Upper lobe of right lung (tissue), 1 donor: Measurements from ENCODE around the gene GNAQ. TPM values are rescaled to one million over a fixed set of nuclear protein-coding genes. Genes with fewer than 3 reads are reported as not detected.

Experiments used
- ATAC-seq: fragments of 200-7000 bp; cut with Tn5 transposase; one replicate; pipeline ENCODE4 v1.9.1; 2020; ENCODE audit warnings: mild to moderate bottlenecking, moderate library complexity
- DNase-seq: peaks from one replicate; pipeline ENCODE4 v3.0.0-alpha.2; 2020
- H3K27ac ChIP-seq: fragments of 200-600 bp; one replicate; pipeline ENCODE4 v1.8.0; 2022
- H3K27me3 ChIP-seq: fragments of 200-600 bp; one replicate; pipeline ENCODE4 v1.8.0; 2022; ENCODE audit warnings: mild to moderate bottlenecking
- H3K36me3 ChIP-seq: fragments of 200-600 bp; one replicate; pipeline ENCODE4 v1.8.0; 2022
- H3K4me1 ChIP-seq: fragments of 200-600 bp; one replicate; pipeline ENCODE4 v1.8.0; 2022
- H3K4me3 ChIP-seq: fragments of 200-600 bp; one replicate; pipeline ENCODE4 v1.8.0; 2022; ENCODE audit warnings: mild to moderate bottlenecking
- H3K9me3 ChIP-seq: fragments of 200-600 bp; one replicate; pipeline ENCODE4 v1.8.0; 2022
- intact Hi-C: fragments of 100-400 bp; cut with DNase I; formaldehyde crosslinking; loops from one replicate; pipeline ENCODE4 v1.11.0; 2022
- total RNA-seq: library from RNA; stranded (reverse); fragmentation: NEBNext Ultra II Directional; extraction: Animal tissue kit (Norgen Biotek cat#: 25700); gene quantifications from one replicate; pipeline ENCODE4 v1.2.1, GENCODE V29; 2021
- TF ChIP-seq, protein P1 (sequence below): fragments of 200-600 bp; IDR thresholded peaks from one replicate; pipeline ENCODE4 v1.8.0; 2022; ENCODE audit warnings: antibody characterized with exemption
- donor health status: DM: no; HTN: yes; CAD: no; lungs with severe emphysema.

The GNAQ gene
- total RNA-seq, 1 donor from 2014 or later: 132 TPM

DNA sequence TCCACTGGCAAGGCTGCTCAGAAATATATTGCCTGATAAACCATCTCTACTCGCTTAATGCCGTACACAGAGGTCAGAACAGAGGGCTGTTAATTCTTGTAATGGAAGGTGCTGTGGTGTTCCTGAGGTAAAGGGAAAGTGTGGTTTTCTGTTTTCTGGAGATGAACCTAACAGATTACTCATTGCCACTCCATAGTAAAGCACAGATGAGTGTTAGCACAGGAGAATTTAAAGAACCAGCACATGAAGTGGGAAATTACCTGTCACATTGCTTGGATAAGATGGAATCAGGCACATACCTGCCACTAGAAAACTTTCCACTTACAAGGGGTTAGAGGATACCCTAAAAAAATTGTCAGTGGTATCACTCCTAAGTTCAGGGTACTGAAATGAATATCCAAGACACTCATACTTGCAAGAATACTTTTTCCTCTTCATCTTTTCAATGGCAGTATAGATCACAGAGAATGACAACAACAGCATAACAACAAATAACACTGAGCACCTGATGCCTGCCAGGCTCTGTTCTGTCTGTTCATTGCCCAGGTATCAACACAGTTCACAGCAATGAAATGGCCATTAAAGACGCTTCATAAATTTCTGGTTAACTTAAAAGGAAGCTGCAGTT, 230.6 kb downstream of the GNAQ start:
- TF ChIP-seq, protein P1, sequence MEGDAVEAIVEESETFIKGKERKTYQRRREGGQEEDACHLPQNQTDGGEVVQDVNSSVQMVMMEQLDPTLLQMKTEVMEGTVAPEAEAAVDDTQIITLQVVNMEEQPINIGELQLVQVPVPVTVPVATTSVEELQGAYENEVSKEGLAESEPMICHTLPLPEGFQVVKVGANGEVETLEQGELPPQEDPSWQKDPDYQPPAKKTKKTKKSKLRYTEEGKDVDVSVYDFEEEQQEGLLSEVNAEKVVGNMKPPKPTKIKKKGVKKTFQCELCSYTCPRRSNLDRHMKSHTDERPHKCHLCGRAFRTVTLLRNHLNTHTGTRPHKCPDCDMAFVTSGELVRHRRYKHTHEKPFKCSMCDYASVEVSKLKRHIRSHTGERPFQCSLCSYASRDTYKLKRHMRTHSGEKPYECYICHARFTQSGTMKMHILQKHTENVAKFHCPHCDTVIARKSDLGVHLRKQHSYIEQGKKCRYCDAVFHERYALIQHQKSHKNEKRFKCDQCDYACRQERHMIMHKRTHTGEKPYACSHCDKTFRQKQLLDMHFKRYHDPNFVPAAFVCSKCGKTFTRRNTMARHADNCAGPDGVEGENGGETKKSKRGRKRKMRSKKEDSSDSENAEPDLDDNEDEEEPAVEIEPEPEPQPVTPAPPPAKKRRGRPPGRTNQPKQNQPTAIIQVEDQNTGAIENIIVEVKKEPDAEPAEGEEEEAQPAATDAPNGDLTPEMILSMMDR: no peak
- Histone ChIP-seq H3K4me3 (no peak overlapping the region), H3K9me3 (no peaks in the 10 kb centered on the region), H3K27ac (no peak overlapping the region), H3K4me1 (peaks cover 10% of the 10 kb centered on the region), H3K27me3 (no peaks in the 10 kb centered on the region), H3K36me3 (no peaks in the 10 kb centered on the region)
- ATAC-seq: no peak
- DNase-seq: no peak
- intact Hi-C loops: no loop called here

DNA sequence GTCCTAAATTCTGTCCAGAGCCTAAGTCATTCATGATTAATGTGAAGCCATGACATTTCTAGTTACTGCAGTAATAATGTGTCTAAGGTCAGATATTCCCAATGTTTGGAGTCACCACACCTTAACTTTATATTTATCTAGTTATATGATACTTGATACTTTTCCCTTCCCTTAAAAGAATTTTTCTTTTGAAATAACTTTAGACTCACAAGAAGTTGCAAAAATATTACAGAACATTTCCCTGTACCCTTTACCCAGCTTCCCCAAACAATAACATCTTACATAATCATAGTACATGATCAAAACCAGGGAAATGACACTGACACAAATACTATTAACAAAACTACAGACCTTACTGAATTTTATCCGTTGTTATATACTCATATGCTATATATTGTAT, 233.5 kb downstream of the GNAQ start:
- ATAC-seq: peak; percentile 42
- peak overlapping the region; percentile 38 for H3K27ac ChIP-seq

DNA sequence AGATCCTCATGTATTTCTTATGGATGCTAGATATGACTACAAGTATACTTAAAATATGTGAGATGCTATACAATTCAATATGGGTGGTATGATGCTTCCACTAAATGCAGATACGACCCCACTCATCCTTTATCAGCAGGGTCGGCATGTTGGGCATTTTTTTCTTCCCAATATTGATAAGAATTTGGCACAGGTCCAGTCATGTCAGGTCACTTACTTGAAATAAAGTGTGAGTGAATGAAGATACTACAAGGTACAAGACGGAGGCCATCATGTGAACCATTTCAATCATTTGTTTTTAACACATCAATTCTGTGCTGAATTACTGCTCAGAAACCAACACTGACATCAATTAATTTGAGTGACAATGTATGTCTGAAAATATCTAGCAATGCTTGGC, 236.6 kb downstream of the GNAQ start:
- TF ChIP-seq, protein P1: no peak
- DNase-seq (no peak), ATAC-seq (no peak)
- intact Hi-C loops: no loop called here
- H3K4me1 ChIP-seq: peaks cover 13% of the 10 kb centered on the region
- H3K4me3 ChIP-seq: no peak overlapping the region
- H3K9me3 ChIP-seq: no peaks in the 10 kb centered on the region
- peaks cover 11% of the 10 kb centered on the region for H3K36me3 ChIP-seq
- H3K27ac ChIP-seq: no peak overlapping the region
- H3K27me3 ChIP-seq: no peaks in the 10 kb centered on the region

More for the DNA sequence above, 233.5 kb downstream of the GNAQ start:
- H3K36me3 ChIP-seq: peaks cover 8% of the 10 kb centered on the region
- no peak for DNase-seq
- H3K4me3 ChIP-seq: no peak overlapping the region
- H3K27me3 ChIP-seq: no peaks in the 10 kb centered on the region
- TF ChIP-seq, protein P1: no peak
- H3K9me3 ChIP-seq: no peaks in the 10 kb centered on the region
- H3K4me1 ChIP-seq: peaks cover 16% of the 10 kb centered on the region
- intact Hi-C loops: no loop called here

DNA sequence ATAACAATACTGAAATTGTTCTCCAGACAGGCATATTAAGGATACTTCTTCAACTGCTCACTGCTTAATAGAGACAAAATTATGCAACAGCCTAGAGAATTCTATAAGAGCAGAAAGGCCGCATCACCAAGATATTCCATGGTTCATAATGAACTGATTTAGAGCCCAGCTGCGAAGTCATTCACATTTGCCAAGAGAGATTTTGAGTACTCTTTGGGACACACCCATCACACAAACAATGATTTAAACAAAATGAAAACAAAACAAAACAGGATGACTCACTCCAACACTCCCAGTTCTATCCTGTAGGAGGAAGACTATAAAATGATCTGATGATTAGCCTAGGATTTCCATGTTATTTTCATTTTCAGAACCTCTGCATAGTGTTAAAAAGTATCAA, 237.8 kb downstream of the GNAQ start:
- intact Hi-C loops: no loop called here
- Histone ChIP-seq H3K4me1 (peaks cover 13% of the 10 kb centered on the region), H3K9me3 (no peaks in the 10 kb centered on the region), H3K4me3 (no peak overlapping the region), H3K36me3 (peaks cover 11% of the 10 kb centered on the region), H3K27me3 (no peaks in the 10 kb centered on the region), H3K27ac (no peak overlapping the region)
- no peak for DNase-seq
- TF ChIP-seq, protein P1: peak; percentile 22
- ATAC-seq: peak; percentile 50

DNA sequence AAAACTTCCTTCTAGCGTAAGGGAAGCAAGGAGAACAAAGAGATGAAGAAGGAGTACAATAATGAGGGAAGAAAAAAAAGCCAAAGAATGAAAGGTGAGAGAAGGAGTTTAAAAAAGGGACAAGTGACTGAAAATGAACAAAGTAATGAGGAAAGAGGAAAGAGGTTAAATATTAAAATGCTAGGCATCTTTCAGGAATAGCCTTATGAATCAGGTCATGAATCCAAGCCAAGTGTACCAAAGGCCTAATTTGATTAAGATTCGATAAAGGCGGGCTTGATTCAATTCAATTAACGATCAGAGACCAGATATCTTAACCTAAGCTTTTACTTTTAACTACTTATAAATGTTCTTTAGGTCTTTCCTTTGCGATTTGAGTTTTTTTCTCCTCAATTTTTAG, 241.7 kb downstream of the GNAQ start:
- ATAC-seq (no peak), DNase-seq (no peak)
- Histone ChIP-seq H3K27me3 (no peaks in the 10 kb centered on the region), H3K36me3 (peaks cover 25% of the 10 kb centered on the region), H3K4me3 (no peak overlapping the region), H3K27ac (no peak overlapping the region), H3K9me3 (no peaks in the 10 kb centered on the region), H3K4me1 (peaks cover 13% of the 10 kb centered on the region)
- intact Hi-C loops: no loop called here
- TF ChIP-seq, protein P1: no peak

DNA sequence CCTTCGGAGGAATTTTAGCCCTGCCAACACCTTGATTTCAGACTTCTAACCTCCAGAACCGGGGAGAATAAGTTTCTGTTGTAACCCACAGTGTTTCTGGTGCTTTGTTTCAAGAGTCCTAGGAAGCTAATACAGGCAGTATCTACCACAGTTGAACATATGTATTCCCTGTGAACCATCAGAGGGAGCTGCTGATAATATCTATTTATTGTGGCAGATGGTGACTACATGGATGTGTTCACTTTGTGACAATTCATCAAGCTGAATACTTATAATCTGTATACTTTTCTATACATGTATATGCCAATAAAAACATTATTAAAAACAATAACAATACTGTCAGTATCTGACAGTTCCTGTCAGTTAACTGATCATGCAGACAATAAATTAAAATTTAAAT, 246.3 kb downstream of the GNAQ start:
- no peaks in the 10 kb centered on the region for H3K27me3 ChIP-seq
- DNase-seq (no peak), ATAC-seq (no peak)
- H3K4me3 ChIP-seq: no peak overlapping the region
- TF ChIP-seq, protein P1: no peak
- intact Hi-C loops: no loop called here
- H3K36me3 ChIP-seq: peaks cover 18% of the 10 kb centered on the region
- H3K9me3 ChIP-seq: no peaks in the 10 kb centered on the region
- no peaks in the 10 kb centered on the region for H3K4me1 ChIP-seq
- no peak overlapping the region for H3K27ac ChIP-seq
